ENCODE results near the gene DSPP.

GRCh38 chr4:87560802-87561201, 47.5 kb upstream of the DSPP start:
- TF ChIP-seq CTCF (IDR thresholded peaks at IDR 0.05) (no peak), POLR2A (IDR thresholded peaks at IDR 0.05) (no peak)

All from esophagus squamous epithelium (tissue), 4 donors.